SU-DHL-6 (cell line): ENCODE measurements around the gene VARS1.

ENCODE experiments used
- H2AFZ ChIP-seq: fragments of 200-600 bp; sonication (generic); 2 replicates; pipeline ENCODE4 v1.6.1; 2014; ENCODE audit warnings: low read depth, mild to moderate bottlenecking, moderate library complexity, mixed read lengths, antibody characterized with exemption, low read length; ENCODE audit not compliant: severe bottlenecking
- H3F3A ChIP-seq: fragments of 200-600 bp; shearing (Covaris generic); 2 replicates; pipeline ENCODE4 v1.6.0; 2016; ENCODE audit warnings: antibody characterized with exemption, mild to moderate bottlenecking; ENCODE audit not compliant: insufficient read depth
- H3K27ac ChIP-seq: fragments of 200-600 bp; sonication (generic); 2 replicates; pipeline ENCODE4 v1.5.1; 2016; ENCODE audit warnings: low read depth, mild to moderate bottlenecking, low read length, moderate library complexity, mixed read lengths
- H3K27me3 ChIP-seq: fragments of 200-600 bp; sonication (generic), shearing (Covaris generic); 2 replicates; pipeline ENCODE4 v1.6.0; 2014; ENCODE audit warnings: mild to moderate bottlenecking, low read length
- H3K36me3 ChIP-seq: fragments of 200-600 bp; sonication (generic); 2 replicates; pipeline ENCODE4 v1.6.1; 2014; ENCODE audit warnings: mild to moderate bottlenecking, low read length, mixed read lengths
- H3K4me2 ChIP-seq: fragments of 300-600, 200-600 bp; shearing (Covaris generic), sonication (generic); 2 replicates; pipeline ENCODE4 v1.6.0; 2014; ENCODE audit warnings: low read length, low read depth, mild to moderate bottlenecking; ENCODE audit not compliant: poor library complexity, severe bottlenecking
- H3K4me3 ChIP-seq: fragments of 200-600 bp; sonication (generic); 2 replicates; pipeline ENCODE4 v1.5.1; 2014; ENCODE audit warnings: antibody characterized with exemption, low read length, mild to moderate bottlenecking, mixed read lengths; ENCODE audit not compliant: insufficient read depth, poor library complexity, severe bottlenecking
- H3K79me2 ChIP-seq: fragments of 200-600 bp; sonication (generic); 2 replicates; pipeline ENCODE4 v1.6.1; 2014; ENCODE audit warnings: mild to moderate bottlenecking, low read length, moderate library complexity; ENCODE audit not compliant: insufficient read depth
- H3K9ac ChIP-seq: fragments of 200-600 bp; sonication (generic); 2 replicates; pipeline ENCODE4 v1.7.0; 2014; ENCODE audit warnings: mild to moderate bottlenecking, low read length
- H3K9me2 ChIP-seq: fragments of 200-600 bp; sonication (generic); replicated peaks from 2 replicates; pipeline ENCODE4 v1.6.1; 2014; ENCODE audit warnings: low read length; ENCODE audit not compliant: insufficient read depth
- H3K9me3 ChIP-seq: fragments of 200-600 bp; sonication (generic); 2 replicates; pipeline ENCODE4 v1.6.1; 2014; ENCODE audit warnings: low read length, mixed read lengths; ENCODE audit not compliant: insufficient read depth
- H4K20me1 ChIP-seq: fragments of 200-600 bp; sonication (generic); 2 replicates; pipeline ENCODE4 v1.6.1; 2014; ENCODE audit warnings: low read depth, mild to moderate bottlenecking, antibody characterized with exemption, low read length, moderate library complexity, mixed read lengths
- EZH2phosphoT487 ChIP-seq: fragments of 200-600 bp; sonication (generic), shearing (Covaris generic); conservative IDR thresholded peaks from 2 replicates; pipeline ENCODE4 v1.6.1; 2018; ENCODE audit warnings: mild to moderate bottlenecking, antibody characterized with exemption, low read length, moderate library complexity, mixed read lengths
- TF ChIP-seq, protein P1 (sequence below): fragments of 200-600 bp; sonication (generic); IDR thresholded peaks from one replicate; pipeline ENCODE4 v1.5.1; 2017; ENCODE audit warnings: antibody characterized with exemption, mild to moderate bottlenecking, low read length, moderate library complexity; ENCODE audit not compliant: insufficient read depth, poor library complexity, severe bottlenecking

Gene VARS1

DNA sequence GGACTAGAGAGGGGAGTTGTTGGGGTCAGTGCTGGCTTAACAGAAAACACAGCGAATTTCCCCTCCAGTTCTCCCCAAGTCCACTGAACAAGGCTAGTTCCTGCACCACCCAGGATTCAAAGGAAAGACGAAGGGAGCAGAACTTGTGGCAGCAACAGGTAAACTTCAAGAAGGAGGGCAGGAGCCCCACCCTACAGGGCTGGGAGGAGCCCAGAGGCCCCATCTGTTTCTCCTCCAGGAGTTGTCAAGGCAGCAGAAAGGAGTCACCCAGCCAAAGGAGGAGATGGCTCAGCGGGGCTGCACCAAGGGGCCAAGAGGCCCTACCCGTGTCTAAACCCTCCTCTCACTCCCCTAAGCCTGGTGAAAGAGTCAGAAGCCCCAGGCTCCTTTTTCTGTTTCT, 31.4 kb downstream of the VARS1 start:
- Histone ChIP-seq H3F3A (peaks cover 8% of the 10 kb centered on the region), H3K79me2 (no peaks in the 10 kb centered on the region), H3K4me2 (no peak overlapping the region), H3K4me3 (no peak overlapping the region), H2AFZ (no peak overlapping the region), H3K9me2 (no peaks in the 10 kb centered on the region), H3K27ac (no peak overlapping the region), H3K27me3 (no peaks in the 10 kb centered on the region), H3K9ac (no peak overlapping the region), H3K36me3 (peaks cover 7% of the 10 kb centered on the region; the same call in 1 of the 2 replicates), H3K9me3 (no peaks in the 10 kb centered on the region), H4K20me1 (no peaks in the 10 kb centered on the region)
- no peak for TF ChIP-seq EZH2phosphoT487
- TF ChIP-seq, protein P1, sequence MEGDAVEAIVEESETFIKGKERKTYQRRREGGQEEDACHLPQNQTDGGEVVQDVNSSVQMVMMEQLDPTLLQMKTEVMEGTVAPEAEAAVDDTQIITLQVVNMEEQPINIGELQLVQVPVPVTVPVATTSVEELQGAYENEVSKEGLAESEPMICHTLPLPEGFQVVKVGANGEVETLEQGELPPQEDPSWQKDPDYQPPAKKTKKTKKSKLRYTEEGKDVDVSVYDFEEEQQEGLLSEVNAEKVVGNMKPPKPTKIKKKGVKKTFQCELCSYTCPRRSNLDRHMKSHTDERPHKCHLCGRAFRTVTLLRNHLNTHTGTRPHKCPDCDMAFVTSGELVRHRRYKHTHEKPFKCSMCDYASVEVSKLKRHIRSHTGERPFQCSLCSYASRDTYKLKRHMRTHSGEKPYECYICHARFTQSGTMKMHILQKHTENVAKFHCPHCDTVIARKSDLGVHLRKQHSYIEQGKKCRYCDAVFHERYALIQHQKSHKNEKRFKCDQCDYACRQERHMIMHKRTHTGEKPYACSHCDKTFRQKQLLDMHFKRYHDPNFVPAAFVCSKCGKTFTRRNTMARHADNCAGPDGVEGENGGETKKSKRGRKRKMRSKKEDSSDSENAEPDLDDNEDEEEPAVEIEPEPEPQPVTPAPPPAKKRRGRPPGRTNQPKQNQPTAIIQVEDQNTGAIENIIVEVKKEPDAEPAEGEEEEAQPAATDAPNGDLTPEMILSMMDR = no peak

DNA sequence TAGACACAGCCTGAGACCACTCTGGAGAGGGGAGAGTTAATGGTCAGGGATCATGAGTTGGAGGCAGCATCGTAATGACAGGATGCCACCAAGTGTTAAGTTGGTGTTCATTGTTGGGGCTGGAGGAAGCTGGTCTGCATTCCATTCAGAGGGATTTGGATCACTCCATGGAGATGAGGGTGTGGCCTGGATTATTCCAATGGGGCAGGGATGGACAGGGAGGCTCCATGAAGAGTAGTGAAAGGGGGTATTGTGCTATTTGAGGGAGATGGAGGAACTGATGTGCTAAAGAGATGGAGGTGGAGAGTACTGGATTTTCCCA, 32.0 kb downstream of the VARS1 start:
- Histone ChIP-seq H3K9me2 (no peaks in the 10 kb centered on the region), H3K36me3 (peaks cover 8% of the 10 kb centered on the region; the same call in 1 of the 2 replicates), H3K4me3 (no peak overlapping the region), H3K9me3 (no peaks in the 10 kb centered on the region), H3K9ac (no peak overlapping the region), H4K20me1 (no peaks in the 10 kb centered on the region), H3K4me2 (no peak overlapping the region), H3F3A (peaks cover 8% of the 10 kb centered on the region), H3K27ac (no peak overlapping the region), H3K27me3 (no peaks in the 10 kb centered on the region), H2AFZ (no peak overlapping the region), H3K79me2 (no peaks in the 10 kb centered on the region)
- TF ChIP-seq, protein P1 = no peak
- no peak for TF ChIP-seq EZH2phosphoT487

DNA sequence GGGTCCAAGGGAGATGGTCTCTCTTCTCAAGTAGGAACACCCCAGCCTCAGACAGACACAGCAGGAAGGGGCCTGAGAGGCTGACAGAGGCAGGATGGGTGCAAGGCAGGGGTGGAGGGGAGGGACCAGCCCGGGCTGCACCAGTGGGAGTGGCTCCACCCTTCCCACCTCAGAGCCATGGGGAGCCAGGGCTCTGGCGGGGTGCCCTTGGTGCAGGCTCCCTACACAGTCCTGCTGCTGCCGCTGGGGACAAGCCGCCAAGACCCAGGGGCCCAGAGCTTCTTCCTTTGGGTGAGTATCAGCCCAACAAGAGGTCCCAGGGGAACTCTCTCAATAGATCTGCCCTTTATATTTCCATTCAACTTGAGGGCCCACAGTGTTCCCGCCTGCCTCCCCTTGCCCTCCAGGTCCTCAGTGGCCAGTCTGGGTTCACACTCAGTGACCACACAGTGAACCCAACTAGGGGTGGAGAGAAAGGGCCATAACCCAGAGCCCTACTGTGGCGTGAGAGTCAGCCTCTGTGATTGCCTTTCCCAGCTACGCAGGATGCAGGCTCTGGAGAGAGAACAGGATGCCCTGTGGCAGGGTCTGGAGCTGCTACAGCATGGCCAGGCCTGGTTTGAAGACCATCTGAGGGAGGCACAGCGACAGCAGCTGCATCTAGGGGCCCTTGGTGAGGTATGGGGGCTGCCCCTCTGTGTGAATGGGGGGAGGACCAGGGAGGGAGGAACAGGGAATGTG, 32.5 kb downstream of the VARS1 start:
- no peaks in the 10 kb centered on the region for H3K27me3 ChIP-seq
- H3F3A ChIP-seq = peaks cover 8% of the 10 kb centered on the region
- no peak for TF ChIP-seq EZH2phosphoT487
- TF ChIP-seq, protein P1 = no peak
- H4K20me1 ChIP-seq = no peaks in the 10 kb centered on the region
- no peak overlapping the region for H3K9ac ChIP-seq
- peaks cover 8% of the 10 kb centered on the region; the same call in 1 of the 2 replicates for H3K36me3 ChIP-seq
- no peak overlapping the region for H3K27ac ChIP-seq
- H2AFZ ChIP-seq = no peak overlapping the region
- no peaks in the 10 kb centered on the region for H3K9me3 ChIP-seq
- no peak overlapping the region for H3K4me3 ChIP-seq
- H3K79me2 ChIP-seq = no peaks in the 10 kb centered on the region
- no peak overlapping the region for H3K4me2 ChIP-seq
- no peaks in the 10 kb centered on the region for H3K9me2 ChIP-seq
